SHP77 treated with DMSO at 0.1 percent for 48 hours (cell line): ENCODE data around the gene RNASE8.

Experiments
- DNase-seq: peaks from one replicate; lab custom pipeline; 2025; lab: John Stamatoyannopoulos, UW

Gene RNASE8

GRCh38 chr14:21053184-21054122 is 4.2 kb upstream of the RNASE8 start:
- no peak for DNase-seq

- no peak for DNase-seq
These were observed 3.4 kb upstream of the RNASE8 start for GRCh38 chr14:21054123-21054767.

GRCh38 chr14:21054768-21055145 is 2.9 kb upstream of the RNASE8 start:
- no peak for DNase-seq

- no peak for DNase-seq
These were observed 2.0 kb upstream of the RNASE8 start for GRCh38 chr14:21055432-21056117.

- no peak for DNase-seq
These were observed 980 bp upstream of the RNASE8 start for GRCh38 chr14:21056520-21057163.

- DNase-seq, result no peak
These were observed 1.3 kb downstream of the RNASE8 start for GRCh38 chr14:21058903-21059302.

GRCh38 chr14:21059842-21060613 is 2.4 kb downstream of the RNASE8 start:
- no peak for DNase-seq

- DNase-seq, result no peak
These were observed 3.2 kb downstream of the RNASE8 start for GRCh38 chr14:21060614-21061346.

GRCh38 chr14:21061347-21061668 is 3.7 kb downstream of the RNASE8 start:
- DNase-seq, result no peak

GRCh38 chr14:21063479-21063878 is 5.9 kb downstream of the RNASE8 start:
- DNase-seq, result no peak

GRCh38 chr14:21066882-21067502 is 9.4 kb downstream of the RNASE8 start:
- peak; percentile 22 for DNase-seq

- DNase-seq, result peak; percentile 65
These were observed 11.1 kb downstream of the RNASE8 start for GRCh38 chr14:21068521-21069387.

- peak; percentile 9 for DNase-seq
These were observed 11.9 kb downstream of the RNASE8 start for GRCh38 chr14:21069388-21070082.

GRCh38 chr14:21070083-21070609 is 12.5 kb downstream of the RNASE8 start, which contains the start of gene ARHGEF40:
Gene ARHGEF40, plus strand, starts transcription at chr14:21070304. Its CDS starts 93 bp downstream, at chr14:21070397.
- DNase-seq, result no peak

GRCh38 chr14:21070610-21071224 is 13.1 kb downstream of the RNASE8 start:
- no peak for DNase-seq

GRCh38 chr14:21071225-21072030 is 13.8 kb downstream of the RNASE8 start:
- peak; percentile 75 for DNase-seq

GRCh38 chr14:21072031-21072473 is 14.4 kb downstream of the RNASE8 start:
- DNase-seq, result no peak
